Ascending aorta (tissue), 2 donors: ENCODE measurements around the gene BEGAIN. TPM values are rescaled to one million over a fixed set of nuclear protein-coding genes. Genes with fewer than 3 reads are reported as not detected.

Source experiments
- DNase-seq, 2 donors: peaks; one replicate each; pipeline ENCODE4 v3.0.0-alpha.2; 2019; ENCODE audit warnings: low spot score in 2 of 2
- H3K27ac ChIP-seq, 2 donors: fragments of 200-600 bp; sonication (generic); one replicate each; pipeline ENCODE4 v1.5.1; 2016 to 2017; ENCODE audit warnings: mild to moderate bottlenecking in 1 of 2
- H3K27me3 ChIP-seq: fragments of 200-600 bp; sonication (generic); one replicate; pipeline ENCODE4 v1.5.1; 2017
- H3K36me3 ChIP-seq, 2 donors: fragments of 200-600 bp; sonication (generic); one replicate each; pipeline ENCODE4 v1.5.1; 2016
- H3K4me1 ChIP-seq, 2 donors: fragments of 200-600 bp; sonication (generic); one replicate each; pipeline ENCODE4 v1.5.1; 2016 to 2017; ENCODE audit warnings: mild to moderate bottlenecking in 1 of 2
- H3K4me3 ChIP-seq, 2 donors: fragments of 200-600 bp; sonication (generic); one replicate each; pipeline ENCODE4 v1.5.1; 2016 to 2017; ENCODE audit warnings: mild to moderate bottlenecking in 1 of 2
- H3K9me3 ChIP-seq, 2 donors: fragments of 200-600 bp; sonication (generic); one replicate each; pipeline ENCODE4 v1.5.1; 2016
- intact Hi-C: fragments of 100-400 bp; cut with DNase I; formaldehyde crosslinking; loops from one replicate; pipeline ENCODE4 v1.15.1; 2023
- total RNA-seq: library from RNA; depleted of rRNA; stranded (reverse); fragments of >200 nt; gene quantifications from one replicate; pipeline ENCODE4 v1.1.0, GENCODE V29; 2016
- TF ChIP-seq, protein P1 (sequence below), 3 experiments: fragments of 200-600 bp in 2 of 3; fragments of 450-650 bp in 1 of 3; sonication (generic) in 2 of 3; IDR thresholded peaks; one replicate each; pipeline ENCODE4 v1.5.1; 2016 to 2019; ENCODE audit warnings: antibody characterized with exemption in 3 of 3, mild to moderate bottlenecking in 1 of 3, moderate library complexity in 1 of 3

Gene BEGAIN
- total RNA-seq, 1 donor from 2014 or later, result 5.9 TPM

- no peak overlapping the region for H3K27ac ChIP-seq
- TF ChIP-seq, protein P1, sequence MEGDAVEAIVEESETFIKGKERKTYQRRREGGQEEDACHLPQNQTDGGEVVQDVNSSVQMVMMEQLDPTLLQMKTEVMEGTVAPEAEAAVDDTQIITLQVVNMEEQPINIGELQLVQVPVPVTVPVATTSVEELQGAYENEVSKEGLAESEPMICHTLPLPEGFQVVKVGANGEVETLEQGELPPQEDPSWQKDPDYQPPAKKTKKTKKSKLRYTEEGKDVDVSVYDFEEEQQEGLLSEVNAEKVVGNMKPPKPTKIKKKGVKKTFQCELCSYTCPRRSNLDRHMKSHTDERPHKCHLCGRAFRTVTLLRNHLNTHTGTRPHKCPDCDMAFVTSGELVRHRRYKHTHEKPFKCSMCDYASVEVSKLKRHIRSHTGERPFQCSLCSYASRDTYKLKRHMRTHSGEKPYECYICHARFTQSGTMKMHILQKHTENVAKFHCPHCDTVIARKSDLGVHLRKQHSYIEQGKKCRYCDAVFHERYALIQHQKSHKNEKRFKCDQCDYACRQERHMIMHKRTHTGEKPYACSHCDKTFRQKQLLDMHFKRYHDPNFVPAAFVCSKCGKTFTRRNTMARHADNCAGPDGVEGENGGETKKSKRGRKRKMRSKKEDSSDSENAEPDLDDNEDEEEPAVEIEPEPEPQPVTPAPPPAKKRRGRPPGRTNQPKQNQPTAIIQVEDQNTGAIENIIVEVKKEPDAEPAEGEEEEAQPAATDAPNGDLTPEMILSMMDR (IDR thresholded peaks at IDR 0.05), result no peak
- intact Hi-C loops, result no loop called here
Measured at GRCh38 chr14:100614803-100615202, 27.6 kb upstream of the BEGAIN start.

DNA sequence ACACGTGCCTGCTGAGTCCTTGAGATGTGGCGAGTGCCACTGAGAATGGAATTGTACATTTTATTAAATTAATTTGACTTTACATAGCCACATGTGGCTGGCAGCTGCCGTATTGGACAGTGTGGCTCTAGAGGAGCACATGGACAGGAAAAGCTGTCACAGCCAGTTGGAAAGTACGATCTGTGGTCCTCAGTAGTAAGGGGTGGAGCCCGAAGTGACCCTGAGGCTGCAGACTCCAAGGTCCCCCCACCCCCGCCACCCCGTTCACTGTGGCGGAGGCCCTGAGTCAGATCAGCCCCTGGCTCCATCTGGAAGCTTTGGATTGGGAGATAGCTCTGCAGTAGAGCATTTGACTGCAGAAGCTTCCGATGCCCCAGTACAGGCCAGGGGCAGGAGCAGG, 25.8 kb upstream of the BEGAIN start:
- TF ChIP-seq, protein P1 (IDR thresholded peaks at IDR 0.05), result no peak
- Histone ChIP-seq H3K4me3 (no peak overlapping the region), H3K27ac (no peak overlapping the region), H3K27me3 (no peaks in the 10 kb centered on the region), H3K9me3 (no peaks in the 10 kb centered on the region), H3K36me3 (no peaks in the 10 kb centered on the region), H3K4me1 (no peaks in the 10 kb centered on the region)
- DNase-seq, result no peak
- intact Hi-C loops, result no loop called here

More at GRCh38 chr14:100614803-100615202, 27.6 kb upstream of the BEGAIN start:
- H3K36me3 ChIP-seq, result no peaks in the 10 kb centered on the region
- H3K27me3 ChIP-seq, result no peaks in the 10 kb centered on the region
- H3K4me1 ChIP-seq, result no peaks in the 10 kb centered on the region
- H3K4me3 ChIP-seq, result no peak overlapping the region
- H3K9me3 ChIP-seq, result no peaks in the 10 kb centered on the region
- no peak for DNase-seq

DNA sequence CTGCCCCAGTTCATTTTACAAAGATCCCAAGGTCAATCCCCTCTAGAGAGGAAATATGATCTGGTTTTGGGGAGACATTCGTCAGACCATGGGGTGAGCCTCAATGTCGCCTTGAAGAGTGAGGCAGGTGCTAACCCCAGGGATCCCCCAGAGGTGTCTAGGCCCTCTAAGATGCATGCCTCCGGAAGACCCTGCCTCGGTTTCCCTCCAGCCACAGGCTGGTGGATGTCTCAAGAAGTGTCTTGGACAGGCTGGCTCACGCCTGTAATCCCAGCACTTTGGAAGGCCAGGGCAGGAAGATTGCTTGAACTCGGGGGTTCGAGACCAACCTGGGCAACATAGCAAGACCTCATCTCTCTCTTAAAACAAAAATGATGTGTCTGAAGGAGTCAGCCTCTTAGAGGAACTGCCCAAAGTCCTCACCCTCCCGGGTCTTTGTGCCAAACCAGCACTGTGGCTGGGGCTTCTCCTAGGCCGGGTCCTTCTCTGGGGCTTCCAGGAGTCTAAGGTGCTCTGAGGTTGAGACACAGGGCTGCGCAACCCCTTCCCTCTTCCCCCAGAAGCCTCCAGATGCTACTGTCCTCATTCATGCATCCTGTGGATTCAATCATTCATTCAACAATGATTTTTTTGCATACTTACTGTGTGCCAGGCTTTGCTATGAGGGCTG, 24.7 kb upstream of the BEGAIN start:
- no peaks in the 10 kb centered on the region for H3K36me3 ChIP-seq
- H3K9me3 ChIP-seq, result no peaks in the 10 kb centered on the region
- no peak overlapping the region for H3K27ac ChIP-seq
- TF ChIP-seq, protein P1 (IDR thresholded peaks at IDR 0.05), result no peak
- intact Hi-C loops, result no loop called here
- H3K4me3 ChIP-seq, result no peak overlapping the region
- H3K4me1 ChIP-seq, result no peaks in the 10 kb centered on the region
- H3K27me3 ChIP-seq, result no peaks in the 10 kb centered on the region
- DNase-seq, result no peak

GRCh38 chr14:100610511-100611217, 23.4 kb upstream of the BEGAIN start:
- no peaks in the 10 kb centered on the region for H3K9me3 ChIP-seq
- H3K27ac ChIP-seq, result no peak overlapping the region
- intact Hi-C loops, result no loop called here
- H3K4me1 ChIP-seq, result no peaks in the 10 kb centered on the region
- H3K4me3 ChIP-seq, result no peak overlapping the region
- H3K36me3 ChIP-seq, result no peaks in the 10 kb centered on the region
- H3K27me3 ChIP-seq, result no peaks in the 10 kb centered on the region
- TF ChIP-seq, protein P1 (IDR thresholded peaks at IDR 0.05), result no peak
- no peak for DNase-seq

- TF ChIP-seq, protein P1 (IDR thresholded peaks at IDR 0.05), result no peak
- Histone ChIP-seq H3K36me3 (no peaks in the 10 kb centered on the region), H3K27me3 (no peaks in the 10 kb centered on the region), H3K27ac (no peak overlapping the region), H3K9me3 (no peaks in the 10 kb centered on the region), H3K4me3 (no peak overlapping the region), H3K4me1 (no peaks in the 10 kb centered on the region)
- intact Hi-C loops, result no loop called here
- no peak for DNase-seq
Measured at GRCh38 chr14:100609941-100610391, 22.7 kb upstream of the BEGAIN start.
